OCI-LY7 (cell line): ENCODE data around the gene CFAP100.

Experiments used
- EZH2phosphoT487 ChIP-seq: fragments of 200-600 bp; sonication (generic); IDR thresholded peaks from 2 replicates; pipeline ENCODE4 v1.6.1; 2018; ENCODE audit warnings: low read depth, borderline replicate concordance, mild to moderate bottlenecking, mixed run types, antibody characterized with exemption, low read length, moderate library complexity, mixed read lengths
- TF ChIP-seq, protein P1 (sequence below): fragments of 200-600 bp; sonication (generic); conservative IDR thresholded peaks from 2 replicates; pipeline ENCODE4 v1.5.1; 2014; ENCODE audit warnings: mild to moderate bottlenecking, antibody characterized with exemption, low read length, moderate library complexity, mixed read lengths

DNA sequence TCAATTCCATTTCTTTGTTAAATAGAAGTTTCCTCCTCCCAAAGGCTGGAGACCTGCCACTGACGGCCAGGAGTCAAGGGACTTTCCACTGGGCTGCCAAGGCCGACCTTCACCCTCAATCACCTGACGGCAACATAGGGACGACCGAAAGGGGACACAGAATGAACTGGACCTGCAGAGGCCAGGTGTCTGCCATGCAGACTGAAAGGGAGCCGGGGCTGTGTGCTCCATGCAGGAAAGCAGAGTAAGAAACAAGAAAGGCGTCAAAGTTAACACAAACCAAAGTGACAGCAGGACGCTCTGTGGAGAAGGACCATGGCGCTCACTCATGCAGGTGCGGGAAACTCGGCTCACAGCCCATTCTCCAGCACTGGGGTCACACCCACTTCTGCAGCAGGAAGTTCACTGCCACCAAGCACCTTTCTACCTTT is 54.9 kb downstream of the CFAP100 start:
- TF ChIP-seq, protein P1, sequence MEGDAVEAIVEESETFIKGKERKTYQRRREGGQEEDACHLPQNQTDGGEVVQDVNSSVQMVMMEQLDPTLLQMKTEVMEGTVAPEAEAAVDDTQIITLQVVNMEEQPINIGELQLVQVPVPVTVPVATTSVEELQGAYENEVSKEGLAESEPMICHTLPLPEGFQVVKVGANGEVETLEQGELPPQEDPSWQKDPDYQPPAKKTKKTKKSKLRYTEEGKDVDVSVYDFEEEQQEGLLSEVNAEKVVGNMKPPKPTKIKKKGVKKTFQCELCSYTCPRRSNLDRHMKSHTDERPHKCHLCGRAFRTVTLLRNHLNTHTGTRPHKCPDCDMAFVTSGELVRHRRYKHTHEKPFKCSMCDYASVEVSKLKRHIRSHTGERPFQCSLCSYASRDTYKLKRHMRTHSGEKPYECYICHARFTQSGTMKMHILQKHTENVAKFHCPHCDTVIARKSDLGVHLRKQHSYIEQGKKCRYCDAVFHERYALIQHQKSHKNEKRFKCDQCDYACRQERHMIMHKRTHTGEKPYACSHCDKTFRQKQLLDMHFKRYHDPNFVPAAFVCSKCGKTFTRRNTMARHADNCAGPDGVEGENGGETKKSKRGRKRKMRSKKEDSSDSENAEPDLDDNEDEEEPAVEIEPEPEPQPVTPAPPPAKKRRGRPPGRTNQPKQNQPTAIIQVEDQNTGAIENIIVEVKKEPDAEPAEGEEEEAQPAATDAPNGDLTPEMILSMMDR = no peak
- TF ChIP-seq EZH2phosphoT487 = no peak
